OCI-LY3 (cell line): ENCODE measurements around the gene PPP2R5C.

Experiments
- EZH2phosphoT487 ChIP-seq: fragments of 200-600 bp; shearing (Covaris generic); IDR thresholded peaks from 2 replicates; pipeline ENCODE4 v1.6.1; 2018; ENCODE audit warnings: antibody characterized with exemption, mixed run types, low read depth
- TF ChIP-seq, protein P1 (sequence below): fragments of 200-600, 300-600 bp; sonication (generic); IDR thresholded peaks from 2 replicates; pipeline ENCODE4 v1.5.1; 2014; ENCODE audit warnings: antibody characterized with exemption, low read length, low read depth

DNA sequence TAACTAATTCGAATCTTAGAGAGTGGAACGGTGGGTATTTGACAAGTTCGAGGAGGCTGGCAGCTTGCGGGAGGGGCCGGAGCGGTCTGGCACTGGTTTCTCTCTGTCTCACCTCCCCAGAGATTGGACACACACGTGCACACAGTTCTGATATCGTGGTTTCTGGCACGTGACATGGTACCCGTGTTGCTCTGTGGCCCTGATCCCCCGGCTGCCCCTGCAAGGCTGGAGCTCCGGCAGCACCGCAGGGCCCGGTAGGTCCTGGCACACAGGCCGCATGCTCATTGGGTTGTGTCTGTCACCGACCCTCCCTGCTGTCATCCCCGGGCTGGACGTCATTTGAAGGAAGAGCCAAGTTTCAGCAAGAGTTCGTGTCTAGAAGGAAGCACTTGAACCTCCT is 82.7 kb downstream of the PPP2R5C start:
- TF ChIP-seq, protein P1, sequence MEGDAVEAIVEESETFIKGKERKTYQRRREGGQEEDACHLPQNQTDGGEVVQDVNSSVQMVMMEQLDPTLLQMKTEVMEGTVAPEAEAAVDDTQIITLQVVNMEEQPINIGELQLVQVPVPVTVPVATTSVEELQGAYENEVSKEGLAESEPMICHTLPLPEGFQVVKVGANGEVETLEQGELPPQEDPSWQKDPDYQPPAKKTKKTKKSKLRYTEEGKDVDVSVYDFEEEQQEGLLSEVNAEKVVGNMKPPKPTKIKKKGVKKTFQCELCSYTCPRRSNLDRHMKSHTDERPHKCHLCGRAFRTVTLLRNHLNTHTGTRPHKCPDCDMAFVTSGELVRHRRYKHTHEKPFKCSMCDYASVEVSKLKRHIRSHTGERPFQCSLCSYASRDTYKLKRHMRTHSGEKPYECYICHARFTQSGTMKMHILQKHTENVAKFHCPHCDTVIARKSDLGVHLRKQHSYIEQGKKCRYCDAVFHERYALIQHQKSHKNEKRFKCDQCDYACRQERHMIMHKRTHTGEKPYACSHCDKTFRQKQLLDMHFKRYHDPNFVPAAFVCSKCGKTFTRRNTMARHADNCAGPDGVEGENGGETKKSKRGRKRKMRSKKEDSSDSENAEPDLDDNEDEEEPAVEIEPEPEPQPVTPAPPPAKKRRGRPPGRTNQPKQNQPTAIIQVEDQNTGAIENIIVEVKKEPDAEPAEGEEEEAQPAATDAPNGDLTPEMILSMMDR = no peak
- no peak for TF ChIP-seq EZH2phosphoT487
